K562 (cell line): Measurements from ENCODE around the gene ENKUR. TPM values are rescaled to one million over a fixed set of nuclear protein-coding genes. Genes with fewer than 3 reads are reported as not detected.

Source experiments
- ATAC-seq: fragments of 200-7000 bp; cut with Tn5 transposase; 3 replicates; pipeline ENCODE4 v1.9.1; 2020; ENCODE audit warnings: moderate library complexity
- BruUV-seq: library from RNA; stranded (reverse); fragments of 400-500 nt; replicated peaks from 2 replicates; lab custom pipeline; 2021; lab: Mats Ljungman, UMichigan
- CTCF ChIA-PET: fragments of 300-600 bp; formaldehyde crosslinking; extraction: SDS; loops from one replicate; lab custom pipeline; 2021; ENCODE audit warnings: low intra/inter-chr PET ratio; lab: Yijun Ruan, JAX
- POLR2A ChIA-PET: fragments of 300-600, 350-650 bp; sonication (Branson Sonifier 250); formaldehyde crosslinking; extraction: SDS; loops from one replicate; lab custom pipeline; 2021; ENCODE audit warnings: antibody characterized with exemption, inconsistent platforms; lab: Yijun Ruan, JAX
- DNase-seq, 4 experiments: peaks; one replicate each; pipeline versions ENCODE4 v3.0.0 to v3.0.0-alpha.2; 2011 to 2018; ENCODE audit warnings: low spot score in 3 of 4, mixed read lengths in 3 of 4; ENCODE audit errors: extremely low read depth in 1 of 4
- FAIRE-seq: peaks from 2 replicates; lab custom pipeline; 2011; peaks lifted over from hg19 to GRCh38; lab: Jason Lieb, UNC
- H2AFZ ChIP-seq: 2 replicates; pipeline ENCODE4 v1.6.0; 2011; ENCODE audit warnings: low read depth, low read length, control low read depth, inconsistent platforms
- H3K27ac ChIP-seq: fragments of 200-600 bp; 3 replicates; pipeline ENCODE4 v1.8.0; 2011; ENCODE audit warnings: low read depth, mild to moderate bottlenecking, control low read depth, inconsistent platforms, low read length, moderate library complexity, mixed read lengths; ENCODE audit errors: extremely low read depth
- H3K27me3 ChIP-seq, 2 experiments: fragments of 300-600 bp in 1 of 2; 2 replicates in 1 of 2; 3 replicates in 1 of 2; pipeline versions ENCODE4 v1.6.0 to v1.8.0; 2011; ENCODE audit warnings: inconsistent platforms in 2 of 2, low read length in 2 of 2, mild to moderate bottlenecking in 1 of 2, mixed read lengths in 1 of 2, moderate library complexity in 1 of 2; ENCODE audit not compliant: control insufficient read depth in 2 of 2, insufficient read depth in 2 of 2
- H3K36me3 ChIP-seq: fragments of 300-600 bp; 3 replicates; pipeline ENCODE4 v1.8.0; 2011; ENCODE audit warnings: mild to moderate bottlenecking, low read length, inconsistent platforms; ENCODE audit not compliant: control insufficient read depth, insufficient read depth
- H3K4me1 ChIP-seq, 2 experiments: fragments of 200-600 bp in 1 of 2; replicated peaks in 1 of 2; 2 replicates in 1 of 2; 3 replicates in 1 of 2; pipeline versions ENCODE4 v1.5.1 to v1.8.0; 2011; ENCODE audit warnings: inconsistent platforms in 2 of 2, low read length in 2 of 2, mild to moderate bottlenecking in 1 of 2, mixed read lengths in 1 of 2, moderate library complexity in 1 of 2; ENCODE audit not compliant: control insufficient read depth in 2 of 2, insufficient read depth in 2 of 2
- H3K4me2 ChIP-seq: 2 replicates; pipeline ENCODE4 v1.6.1; 2011; ENCODE audit warnings: low read length, control low read depth, inconsistent platforms, mixed read lengths; ENCODE audit not compliant: insufficient read depth
- H3K4me3 ChIP-seq: fragments of 200-600 bp; sonication (generic), shearing (Covaris generic); 2 replicates; pipeline ENCODE4 v1.5.1; 2016; ENCODE audit warnings: control low read depth, inconsistent platforms
- H3K79me2 ChIP-seq: fragments of 200-600 bp; 3 replicates; pipeline ENCODE4 v1.8.0; 2011; ENCODE audit warnings: low read length, inconsistent platforms; ENCODE audit not compliant: control insufficient read depth, insufficient read depth
- H3K9ac ChIP-seq, 2 experiments: 2 replicates each; pipeline versions ENCODE4 v1.6.0 to v1.6.1; 2011; ENCODE audit warnings: low read depth in 2 of 2, low read length in 2 of 2, control low read depth in 1 of 2, inconsistent platforms in 1 of 2, mild to moderate bottlenecking in 1 of 2, mixed read lengths in 1 of 2; ENCODE audit not compliant: insufficient read depth in 1 of 2
- H3K9me1 ChIP-seq: one replicate; pipeline ENCODE4 v1.6.0; 2011; ENCODE audit warnings: inconsistent platforms, mild to moderate bottlenecking, low read length, moderate library complexity; ENCODE audit not compliant: control insufficient read depth, insufficient read depth
- H3K9me3 ChIP-seq: replicated peaks from 2 replicates; pipeline ENCODE4 v1.5.1; 2011; ENCODE audit warnings: low read depth, low read length, inconsistent platforms; ENCODE audit not compliant: control insufficient read depth, insufficient read depth
- H4K20me1 ChIP-seq: replicated peaks from 2 replicates; pipeline ENCODE4 v1.6.1; 2011; ENCODE audit warnings: low read length, inconsistent platforms, mixed read lengths; ENCODE audit not compliant: control insufficient read depth, insufficient read depth
- BHLHE40 ChIP-seq: IDR thresholded peaks from 2 replicates; pipeline ENCODE4 v1.6.1; 2011; ENCODE audit warnings: low read length, improper control_type of control experiment
- HNRNPK ChIP-seq: fragments of 200-400 bp; formaldehyde crosslinking; IDR thresholded peaks from one replicate; pipeline ENCODE4 v1.6.1; 2018; ENCODE audit warnings: mild to moderate bottlenecking, low read depth, low read length; ENCODE audit not compliant: poor library complexity, severe bottlenecking
- KLF16 ChIP-seq: IDR thresholded peaks from 2 replicates; pipeline ENCODE4 v1.6.1; 2016; ENCODE audit warnings: antibody characterized with exemption
- NFIC ChIP-seq: fragments of 450-650 bp; IDR thresholded peaks from 2 replicates; pipeline ENCODE4 v1.6.1; 2017; ENCODE audit warnings: mild to moderate bottlenecking, inconsistent platforms
- NFRKB ChIP-seq: fragments of 450-650 bp; IDR thresholded peaks from 2 replicates; pipeline ENCODE4 v1.6.1; 2016; ENCODE audit warnings: low read depth
- POLR2B ChIP-seq: fragments of 450-650 bp; IDR thresholded peaks from 2 replicates; pipeline ENCODE4 v1.6.1; 2018; ENCODE audit warnings: low read depth; ENCODE audit not compliant: partially characterized antibody
- SAFB ChIP-seq: fragments of 200-400 bp; formaldehyde crosslinking; IDR thresholded peaks from 2 replicates; pipeline ENCODE4 v1.6.1; 2017; ENCODE audit warnings: low read depth, low read length, borderline replicate concordance
- SMARCE1 ChIP-seq: fragments of 450-650 bp; IDR thresholded peaks from 2 replicates; pipeline ENCODE4 v1.7.1; 2016; ENCODE audit warnings: mild to moderate bottlenecking
- SRF ChIP-seq, 2 experiments: fragments of 250-450, 450-650 bp in 1 of 2; sonication (Bioruptor Pico) in 1 of 2; sonication (generic) in 1 of 2; formaldehyde crosslinking; IDR thresholded peaks; 2 replicates each; pipeline versions ENCODE4 v1.5.0 to v1.5.1; 2020 to 2022; ENCODE audit warnings: mild to moderate bottlenecking in 1 of 2, missing genetic modification reagents in 1 of 2
- ZNF444 ChIP-seq: fragments of 250-450 bp; sonication (Bioruptor Pico); IDR thresholded peaks from 2 replicates; pipeline ENCODE4 v1.4.0; 2020; ENCODE audit warnings: mild to moderate bottlenecking, moderate library complexity
- ZNF695 ChIP-seq: fragments of 450-650 bp; formaldehyde crosslinking; IDR thresholded peaks from 2 replicates; pipeline ENCODE4 v1.4.0; 2020; ENCODE audit warnings: mild to moderate bottlenecking, moderate library complexity
- WGBS: fragments of 100-300 bp; shearing (Covaris generic); methylation state at CpG from one replicate; pipeline ENCODE4 v1.1.6; 2016; ENCODE audit warnings: low coverage, mixed read lengths; ENCODE audit not compliant: insufficient coverage; ENCODE audit errors: missing lambda C conversion rate; 5-methylcytosine and 5-hydroxymethylcytosine counted together
- in situ Hi-C: fragments of 300-500 bp; cut with MboI; formaldehyde crosslinking; loops from 4 replicates; pipeline ENCODE4 v1.15.0; 2018; ENCODE audit warnings: inconsistent platforms, mixed read lengths
- intact Hi-C: fragments of 100-400 bp; cut with micrococcal nuclease; formaldehyde crosslinking; loops from 2 replicates; pipeline ENCODE4 v1.14.2; 2022
- polyA plus RNA-seq, 8 experiments: library from polyadenylated mRNA; depleted of rRNA in 4 of 8; stranded (reverse) in 5 of 8; unstranded in 3 of 8; fragments of >200 nt; fragmentation: Nextera tagmentation in 2 of 8; fragmentation: Illumina TruSeq in 1 of 8; extraction: Ambion mirVana in 2 of 8; extraction: Trizol in 1 of 8; gene quantifications; 2 replicates each; pipeline versions ENCODE4 v1.2.1 to v1.2.3, GENCODE V29; 2011 to 2014; ENCODE audit warnings: inconsistent platforms in 1 of 8, missing spikeins in 1 of 8
- total RNA-seq, 7 experiments: library from RNA; depleted of rRNA in 6 of 7; stranded (reverse); fragments of >200 nt in 6 of 7; fragmentation: Illumina TruSeq in 2 of 7; extraction: Trizol in 2 of 7; gene quantifications; 2 replicates each; pipeline versions ENCODE4 v1.2.1 to v1.2.3, GENCODE V29; 2011 to 2021; ENCODE audit warnings: low replicate concordance in 1 of 7
- TF ChIP-seq, protein P1 (sequence below): fragments of 200-400 bp; formaldehyde crosslinking; IDR thresholded peaks from 2 replicates; pipeline ENCODE4 v1.6.1; 2017; ENCODE audit warnings: mild to moderate bottlenecking, low read depth, low read length, moderate library complexity
- TF ChIP-seq, protein P2 (sequence below), 2 experiments: fragments of 450-650 bp; IDR thresholded peaks; 2 replicates each; pipeline ENCODE4 v1.6.1; 2018; ENCODE audit warnings: mild to moderate bottlenecking in 2 of 2, low read depth in 1 of 2; ENCODE audit not compliant: partially characterized antibody in 2 of 2

ENKUR gene
- total and polyA plus RNA-seq, 9 of the 15 experiments (the other 6 are each of a cell fraction or from before 2014, with no cell fraction given), result 0.06 to 0.46 (median 0.20) TPM

DNA sequence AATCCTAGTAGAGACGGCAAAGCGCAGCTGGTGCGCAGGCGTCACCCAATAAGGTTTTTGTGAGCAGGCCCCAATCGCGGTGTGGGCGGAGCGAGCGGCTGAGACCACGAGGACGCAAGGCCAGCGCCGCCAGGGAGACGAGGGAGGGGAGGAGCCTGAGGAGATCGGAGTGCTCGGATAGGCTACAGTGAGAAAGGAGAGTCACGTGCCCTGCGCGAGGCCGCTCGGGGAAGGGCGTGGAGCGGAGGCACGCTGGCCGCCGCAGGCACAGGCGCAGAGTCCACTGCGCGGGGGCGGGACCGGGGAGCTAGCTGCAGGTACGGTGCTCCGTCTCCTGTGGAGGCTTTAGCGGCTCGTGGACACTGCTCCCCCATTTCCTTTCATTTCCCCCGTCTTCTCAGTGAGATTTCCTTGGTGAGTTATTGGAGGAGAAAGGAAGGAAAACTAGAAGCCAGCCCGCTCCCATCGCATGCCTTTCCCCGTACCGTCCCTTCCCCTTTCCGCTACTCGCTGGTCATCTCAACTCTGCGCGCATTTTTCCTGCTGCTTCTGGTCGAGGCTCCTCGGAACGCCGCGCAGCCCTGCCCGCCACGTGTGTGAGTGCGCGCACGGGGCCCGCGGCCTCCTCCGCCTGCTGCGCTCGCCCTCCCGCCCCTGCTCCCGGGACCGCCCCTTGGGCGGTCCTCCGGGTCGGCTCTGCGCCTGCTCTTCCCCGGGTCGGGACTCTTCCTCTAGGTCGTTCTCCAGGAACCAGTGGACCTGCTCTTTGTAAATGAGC, 607 bp upstream of the ENKUR start, which contains the start of gene THNSL1:
TSS of gene THNSL1 (plus strand) at position 237 of the 778 bp plus-strand sequence. CDS start 6,612 bp downstream, outside the sequence.
- POLR2A ChIA-PET, result interaction anchor here (0.5 to 1.4 kb wide), 5 partner anchors 10 to 581 kb away, joined by 3 to 6 read pairs (median 3); no protein-coding TSS in a partner anchor
- no peaks in the 10 kb centered on the region for H3K9me1 ChIP-seq
- H3K27me3 ChIP-seq, result no peaks in the 10 kb centered on the region
- DNase-seq, result peak; percentile 96 to 99 (median 97)
- H3K9me3 ChIP-seq, result no peaks in the 10 kb centered on the region
- WGBS, result under 1% methylated on average over 63 of the region's 69 CpGs
- in situ Hi-C loops (no loop called here), intact Hi-C loops (loop anchor here (2.0 to 10.0 kb wide), 3 partner anchors 62 to 292 kb away; partner anchors contain the start of genes ARHGAP21 and PRTFDC1)
- TSS peak; percentile 87 for BruUV-seq
- peak within 1 kb of the TSS; percentile 49 for H3K4me3 ChIP-seq
- FAIRE-seq, result peak; percentile 96
- H3K27ac ChIP-seq, result peak within 1 kb of the TSS; percentile 94
- H3K79me2 ChIP-seq, result peaks cover 14% of the 10 kb centered on the region
- H2AFZ ChIP-seq, result peak within 1 kb of the TSS; percentile 94
- CTCF ChIA-PET, result no interaction called here
- no peaks in the 10 kb centered on the region for H4K20me1 ChIP-seq
- H3K9ac ChIP-seq, result peak within 1 kb of the TSS; percentile 86 to 96
- H3K4me1 ChIP-seq, result peaks cover 7 to 9% of the 10 kb centered on the region in 2 experiments
- peak; percentile 99 for ATAC-seq
- no peaks in the 10 kb centered on the region; the same call in 2 of the 3 replicates for H3K36me3 ChIP-seq
- peak within 1 kb of the TSS; percentile 86 for H3K4me2 ChIP-seq
- TF ChIP-seq KLF16, result no peak
- peak in 1 of 2 experiments; percentile 65; a peak in 2 of 4 replicates for TF ChIP-seq SRF (CRISPR knock-in tag; IDR thresholded peaks at IDR 0.05)
- TF ChIP-seq NFRKB, result peak; percentile 84
- TF ChIP-seq ZNF695 (CRISPR knock-in tag), result peak; percentile 65; the same call in 1 of the 2 replicates
- TF ChIP-seq, protein P1, sequence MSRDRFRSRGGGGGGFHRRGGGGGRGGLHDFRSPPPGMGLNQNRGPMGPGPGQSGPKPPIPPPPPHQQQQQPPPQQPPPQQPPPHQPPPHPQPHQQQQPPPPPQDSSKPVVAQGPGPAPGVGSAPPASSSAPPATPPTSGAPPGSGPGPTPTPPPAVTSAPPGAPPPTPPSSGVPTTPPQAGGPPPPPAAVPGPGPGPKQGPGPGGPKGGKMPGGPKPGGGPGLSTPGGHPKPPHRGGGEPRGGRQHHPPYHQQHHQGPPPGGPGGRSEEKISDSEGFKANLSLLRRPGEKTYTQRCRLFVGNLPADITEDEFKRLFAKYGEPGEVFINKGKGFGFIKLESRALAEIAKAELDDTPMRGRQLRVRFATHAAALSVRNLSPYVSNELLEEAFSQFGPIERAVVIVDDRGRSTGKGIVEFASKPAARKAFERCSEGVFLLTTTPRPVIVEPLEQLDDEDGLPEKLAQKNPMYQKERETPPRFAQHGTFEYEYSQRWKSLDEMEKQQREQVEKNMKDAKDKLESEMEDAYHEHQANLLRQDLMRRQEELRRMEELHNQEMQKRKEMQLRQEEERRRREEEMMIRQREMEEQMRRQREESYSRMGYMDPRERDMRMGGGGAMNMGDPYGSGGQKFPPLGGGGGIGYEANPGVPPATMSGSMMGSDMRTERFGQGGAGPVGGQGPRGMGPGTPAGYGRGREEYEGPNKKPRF, result no peak
- peak; percentile 98 for TF ChIP-seq BHLHE40
- peak; percentile 49; the same call in 1 of the 2 replicates for TF ChIP-seq SMARCE1
- peak; percentile 71 for TF ChIP-seq POLR2B
- TF ChIP-seq, protein P2, sequence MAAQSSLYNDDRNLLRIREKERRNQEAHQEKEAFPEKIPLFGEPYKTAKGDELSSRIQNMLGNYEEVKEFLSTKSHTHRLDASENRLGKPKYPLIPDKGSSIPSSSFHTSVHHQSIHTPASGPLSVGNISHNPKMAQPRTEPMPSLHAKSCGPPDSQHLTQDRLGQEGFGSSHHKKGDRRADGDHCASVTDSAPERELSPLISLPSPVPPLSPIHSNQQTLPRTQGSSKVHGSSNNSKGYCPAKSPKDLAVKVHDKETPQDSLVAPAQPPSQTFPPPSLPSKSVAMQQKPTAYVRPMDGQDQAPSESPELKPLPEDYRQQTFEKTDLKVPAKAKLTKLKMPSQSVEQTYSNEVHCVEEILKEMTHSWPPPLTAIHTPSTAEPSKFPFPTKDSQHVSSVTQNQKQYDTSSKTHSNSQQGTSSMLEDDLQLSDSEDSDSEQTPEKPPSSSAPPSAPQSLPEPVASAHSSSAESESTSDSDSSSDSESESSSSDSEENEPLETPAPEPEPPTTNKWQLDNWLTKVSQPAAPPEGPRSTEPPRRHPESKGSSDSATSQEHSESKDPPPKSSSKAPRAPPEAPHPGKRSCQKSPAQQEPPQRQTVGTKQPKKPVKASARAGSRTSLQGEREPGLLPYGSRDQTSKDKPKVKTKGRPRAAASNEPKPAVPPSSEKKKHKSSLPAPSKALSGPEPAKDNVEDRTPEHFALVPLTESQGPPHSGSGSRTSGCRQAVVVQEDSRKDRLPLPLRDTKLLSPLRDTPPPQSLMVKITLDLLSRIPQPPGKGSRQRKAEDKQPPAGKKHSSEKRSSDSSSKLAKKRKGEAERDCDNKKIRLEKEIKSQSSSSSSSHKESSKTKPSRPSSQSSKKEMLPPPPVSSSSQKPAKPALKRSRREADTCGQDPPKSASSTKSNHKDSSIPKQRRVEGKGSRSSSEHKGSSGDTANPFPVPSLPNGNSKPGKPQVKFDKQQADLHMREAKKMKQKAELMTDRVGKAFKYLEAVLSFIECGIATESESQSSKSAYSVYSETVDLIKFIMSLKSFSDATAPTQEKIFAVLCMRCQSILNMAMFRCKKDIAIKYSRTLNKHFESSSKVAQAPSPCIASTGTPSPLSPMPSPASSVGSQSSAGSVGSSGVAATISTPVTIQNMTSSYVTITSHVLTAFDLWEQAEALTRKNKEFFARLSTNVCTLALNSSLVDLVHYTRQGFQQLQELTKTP (IDR thresholded peaks at IDR 0.05; ENCODE audit: low read depth in 1 of 2, partially characterized antibody in 2 of 2), result no peak
- TF ChIP-seq ZNF444 (CRISPR knock-in tag), result no peak
- no peak; the same call in 1 of the 2 replicates for TF ChIP-seq SAFB
- TF ChIP-seq NFIC, result peak; percentile 18; the same call in 1 of the 2 replicates
- no peak for TF ChIP-seq HNRNPK
